GM23338 (cell line): ENCODE measurements around the gene ATP10A. TPM values are rescaled to one million over a fixed set of nuclear protein-coding genes. Genes with fewer than 3 reads are reported as not detected.

ENCODE experiments used
- ATAC-seq: fragments of 200-7000 bp; cut with Tn5 transposase; 3 replicates; pipeline ENCODE4 v1.9.1; 2020
- DNase-seq: peaks from one replicate; pipeline ENCODE4 v3.0.0-alpha.2; 2015; ENCODE audit warnings: low spot score
- H2AFZ ChIP-seq: fragments of 200-600 bp; sonication (generic); 2 replicates; pipeline ENCODE4 v1.8.0; 2016; ENCODE audit warnings: antibody characterized with exemption, mild to moderate bottlenecking, moderate library complexity
- H3F3A ChIP-seq: fragments of 200-600 bp; sonication (generic); replicated peaks from 2 replicates; pipeline ENCODE4 v1.8.0; 2017; ENCODE audit warnings: antibody characterized with exemption, mixed run types, low read depth
- H3K27ac ChIP-seq: fragments of 200-600 bp; sonication (generic); 2 replicates; pipeline ENCODE4 v1.6.1; 2016; ENCODE audit warnings: low read depth
- H3K27me3 ChIP-seq: fragments of 200-600 bp; sonication (generic); 2 replicates; pipeline ENCODE4 v1.8.0; 2016; ENCODE audit warnings: mild to moderate bottlenecking, mixed run types, moderate library complexity; ENCODE audit not compliant: insufficient read depth
- H3K36me3 ChIP-seq: fragments of 200-600 bp; sonication (generic); 2 replicates; pipeline ENCODE4 v1.8.0; 2016; ENCODE audit warnings: mild to moderate bottlenecking; ENCODE audit not compliant: insufficient read depth
- H3K4me1 ChIP-seq: fragments of 200-600 bp; sonication (generic); 2 replicates; pipeline ENCODE4 v1.8.0; 2016; ENCODE audit warnings: mild to moderate bottlenecking, moderate library complexity; ENCODE audit not compliant: insufficient read depth
- H3K4me2 ChIP-seq: fragments of 200-600 bp; sonication (generic); 2 replicates; pipeline ENCODE4 v1.7.1; 2017; ENCODE audit warnings: mixed run types
- H3K4me3 ChIP-seq: fragments of 200-600 bp; sonication (generic); 2 replicates; pipeline ENCODE4 v1.6.1; 2016; ENCODE audit warnings: mixed run types
- H3K79me2 ChIP-seq: fragments of 200-600 bp; sonication (generic); replicated peaks from 2 replicates; pipeline ENCODE4 v1.8.0; 2017; ENCODE audit warnings: mild to moderate bottlenecking; ENCODE audit not compliant: insufficient read depth
- H3K9me2 ChIP-seq: fragments of 200-600 bp; sonication (generic); 2 replicates; pipeline ENCODE4 v1.8.0; 2017; ENCODE audit not compliant: insufficient read depth
- H4K20me1 ChIP-seq: fragments of 200-600 bp; sonication (generic); replicated peaks from 2 replicates; pipeline ENCODE4 v1.8.0; 2017; ENCODE audit warnings: mild to moderate bottlenecking; ENCODE audit not compliant: insufficient read depth
- H3K27ac Mint-ChIP-seq: 2 replicates; pipeline ENCODE4 v1.8.0; 2020; ENCODE audit warnings: inconsistent platforms, mild to moderate bottlenecking, moderate library complexity, mixed read lengths
- H3K27me3 Mint-ChIP-seq: 3 replicates; pipeline ENCODE4 v1.8.0; 2022; ENCODE audit warnings: low read depth, mild to moderate bottlenecking, moderate library complexity, mixed read lengths, inconsistent platforms; ENCODE audit not compliant: insufficient read depth, poor library complexity
- H3K36me3 Mint-ChIP-seq: 3 replicates; pipeline ENCODE4 v1.8.0; 2021; ENCODE audit warnings: low read depth, mild to moderate bottlenecking, inconsistent platforms, moderate library complexity, mixed read lengths
- H3K4me1 Mint-ChIP-seq: 3 replicates; pipeline ENCODE4 v1.8.0; 2020; ENCODE audit warnings: mild to moderate bottlenecking, inconsistent platforms, mixed read lengths
- H3K4me3 Mint-ChIP-seq: 3 replicates; pipeline ENCODE4 v1.8.0; 2021; ENCODE audit warnings: moderate library complexity, mild to moderate bottlenecking, inconsistent platforms, mixed read lengths
- H3K9me3 Mint-ChIP-seq: 3 replicates; pipeline ENCODE4 v1.8.0; 2020; ENCODE audit warnings: moderate library complexity, mild to moderate bottlenecking, inconsistent platforms, mixed read lengths
- CREB1 ChIP-seq: fragments of 250-450 bp; sonication (Bioruptor Pico); IDR thresholded peaks from 2 replicates; pipeline ENCODE4 v1.5.0; 2020; ENCODE audit warnings: low read depth, mild to moderate bottlenecking, moderate library complexity
- EZH2 ChIP-seq: fragments of 200-600 bp; sonication (generic); IDR thresholded peaks from one replicate; pipeline ENCODE4 v1.8.0; 2017; ENCODE audit warnings: antibody characterized with exemption, mild to moderate bottlenecking, low read depth; ENCODE audit not compliant: unreplicated experiment
- EZH2phosphoT487 ChIP-seq: fragments of 200-600 bp; sonication (generic); IDR thresholded peaks from one replicate; pipeline ENCODE4 v1.8.1; 2018; ENCODE audit warnings: antibody characterized with exemption; ENCODE audit not compliant: unreplicated experiment
- JUNB ChIP-seq: IDR thresholded peaks from one replicate; pipeline ENCODE4 v1.6.1; 2016; ENCODE audit warnings: antibody characterized with exemption; ENCODE audit not compliant: unreplicated experiment
- NANOG ChIP-seq: IDR thresholded peaks from 2 replicates; pipeline ENCODE4 v1.6.1; 2016; ENCODE audit warnings: antibody characterized with exemption, borderline replicate concordance
- POLR2AphosphoS5 ChIP-seq: IDR thresholded peaks from 2 replicates; pipeline ENCODE4 v1.6.1; 2016; ENCODE audit warnings: antibody characterized with exemption, low read depth
- STAT1 ChIP-seq: IDR thresholded peaks from one replicate; pipeline ENCODE4 v1.6.1; 2016; ENCODE audit warnings: antibody characterized with exemption; ENCODE audit not compliant: unreplicated experiment
- ZNF114 ChIP-seq: fragments of 250-450 bp; sonication (Bioruptor Pico); IDR thresholded peaks from 2 replicates; pipeline ENCODE4 v1.5.0; 2020; ENCODE audit warnings: mild to moderate bottlenecking, moderate library complexity
- ZNF331 ChIP-seq: fragments of 250-450 bp; sonication (Bioruptor Pico); IDR thresholded peaks from 2 replicates; pipeline ENCODE4 v1.5.0; 2020; ENCODE audit warnings: low read depth, mild to moderate bottlenecking, moderate library complexity
- polyA plus RNA-seq: library from polyadenylated mRNA; unstranded; fragments of >200 nt; fragmentation: Nextera tagmentation; extraction: Ambion mirVana; gene quantifications from 2 replicates; pipeline ENCODE4 v1.2.1, GENCODE V29; 2016
- total RNA-seq: library from RNA; depleted of rRNA; stranded (reverse); fragments of >200 nt; shearing (Covaris generic); gene quantifications from 2 replicates; pipeline ENCODE4 v1.2.3, GENCODE V29; 2014
- TF ChIP-seq, protein P1 (sequence below): IDR thresholded peaks from 2 replicates; pipeline ENCODE4 v1.6.1; 2016; ENCODE audit warnings: antibody characterized with exemption
- TF ChIP-seq, protein P2 (sequence below): IDR thresholded peaks from one replicate; pipeline ENCODE4 v1.6.1; 2018; ENCODE audit warnings: antibody characterized with exemption; ENCODE audit not compliant: unreplicated experiment
- TF ChIP-seq, protein P3 (sequence below), 2 experiments: fragments of 200-600 bp in 1 of 2; sonication (generic) in 1 of 2; conservative IDR thresholded peaks; 2 replicates each; pipeline versions ENCODE4 v1.5.1 to v1.6.1; 2016 to 2017; ENCODE audit warnings: antibody characterized with exemption in 2 of 2, low read depth in 2 of 2, mild to moderate bottlenecking in 2 of 2, moderate library complexity in 1 of 2
- TF ChIP-seq, protein P4 (sequence below): fragments of 250-450 bp; sonication (Bioruptor Pico); IDR thresholded peaks from 2 replicates; pipeline ENCODE4 v1.5.0; 2020; ENCODE audit warnings: mild to moderate bottlenecking, moderate library complexity

The ATP10A gene
- total and polyA plus RNA-seq, 2 experiments from 2014 or later = 0.36 to 5.6 TPM

DNA sequence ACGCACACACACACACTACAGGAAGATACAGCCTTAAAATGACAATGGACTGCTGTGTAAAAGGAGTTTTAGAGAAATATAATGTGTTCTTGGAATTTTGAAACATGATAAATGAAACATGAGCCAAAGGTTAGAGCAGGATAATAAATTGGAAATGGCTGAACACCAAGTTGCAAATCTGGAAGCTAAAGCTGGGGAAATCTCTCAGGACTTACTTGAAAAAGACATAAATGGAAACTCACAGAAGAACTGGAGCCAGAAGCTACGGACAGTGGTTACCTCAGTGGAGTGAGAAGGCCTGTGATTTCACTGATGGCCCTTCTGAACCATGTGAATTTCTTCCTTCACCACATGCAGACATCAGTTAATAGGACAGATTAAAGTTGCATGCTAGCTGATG is 37.3 kb upstream of the ATP10A start:
- ATAC-seq = no peak

More for the DNA sequence above, 37.3 kb upstream of the ATP10A start:
- no peaks in the 10 kb centered on the region for H3K79me2 ChIP-seq
- H3K4me3 ChIP-seq = no peak overlapping the region
- H3K27ac Mint-ChIP-seq = no peak overlapping the region
- no peaks in the 10 kb centered on the region for H3K27me3 ChIP-seq
- H3K9me3 Mint-ChIP-seq = no peaks in the 10 kb centered on the region
- H3K27ac ChIP-seq = no peak overlapping the region
- no peak overlapping the region for H3K4me3 Mint-ChIP-seq
- H3K36me3 Mint-ChIP-seq = no peaks in the 10 kb centered on the region
- H3K4me1 ChIP-seq = no peaks in the 10 kb centered on the region
- DNase-seq = no peak
- H3K36me3 ChIP-seq = no peaks in the 10 kb centered on the region
- no peaks in the 10 kb centered on the region for H4K20me1 ChIP-seq
- H2AFZ ChIP-seq = no peak overlapping the region
- H3K4me1 Mint-ChIP-seq = peaks cover 8% of the 10 kb centered on the region
- H3F3A ChIP-seq = no peaks in the 10 kb centered on the region
- TF ChIP-seq ZNF114 (CRISPR knock-in tag) (no peak), EZH2phosphoT487 (no peak), JUNB (no peak), STAT1 (no peak), NANOG (no peak), CREB1 (CRISPR knock-in tag) (no peak), EZH2 (no peak), ZNF331 (no peak), POLR2AphosphoS5 (no peak)
- TF ChIP-seq, protein P1, sequence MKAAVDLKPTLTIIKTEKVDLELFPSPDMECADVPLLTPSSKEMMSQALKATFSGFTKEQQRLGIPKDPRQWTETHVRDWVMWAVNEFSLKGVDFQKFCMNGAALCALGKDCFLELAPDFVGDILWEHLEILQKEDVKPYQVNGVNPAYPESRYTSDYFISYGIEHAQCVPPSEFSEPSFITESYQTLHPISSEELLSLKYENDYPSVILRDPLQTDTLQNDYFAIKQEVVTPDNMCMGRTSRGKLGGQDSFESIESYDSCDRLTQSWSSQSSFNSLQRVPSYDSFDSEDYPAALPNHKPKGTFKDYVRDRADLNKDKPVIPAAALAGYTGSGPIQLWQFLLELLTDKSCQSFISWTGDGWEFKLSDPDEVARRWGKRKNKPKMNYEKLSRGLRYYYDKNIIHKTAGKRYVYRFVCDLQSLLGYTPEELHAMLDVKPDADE = no peak
- TF ChIP-seq, protein P2, sequence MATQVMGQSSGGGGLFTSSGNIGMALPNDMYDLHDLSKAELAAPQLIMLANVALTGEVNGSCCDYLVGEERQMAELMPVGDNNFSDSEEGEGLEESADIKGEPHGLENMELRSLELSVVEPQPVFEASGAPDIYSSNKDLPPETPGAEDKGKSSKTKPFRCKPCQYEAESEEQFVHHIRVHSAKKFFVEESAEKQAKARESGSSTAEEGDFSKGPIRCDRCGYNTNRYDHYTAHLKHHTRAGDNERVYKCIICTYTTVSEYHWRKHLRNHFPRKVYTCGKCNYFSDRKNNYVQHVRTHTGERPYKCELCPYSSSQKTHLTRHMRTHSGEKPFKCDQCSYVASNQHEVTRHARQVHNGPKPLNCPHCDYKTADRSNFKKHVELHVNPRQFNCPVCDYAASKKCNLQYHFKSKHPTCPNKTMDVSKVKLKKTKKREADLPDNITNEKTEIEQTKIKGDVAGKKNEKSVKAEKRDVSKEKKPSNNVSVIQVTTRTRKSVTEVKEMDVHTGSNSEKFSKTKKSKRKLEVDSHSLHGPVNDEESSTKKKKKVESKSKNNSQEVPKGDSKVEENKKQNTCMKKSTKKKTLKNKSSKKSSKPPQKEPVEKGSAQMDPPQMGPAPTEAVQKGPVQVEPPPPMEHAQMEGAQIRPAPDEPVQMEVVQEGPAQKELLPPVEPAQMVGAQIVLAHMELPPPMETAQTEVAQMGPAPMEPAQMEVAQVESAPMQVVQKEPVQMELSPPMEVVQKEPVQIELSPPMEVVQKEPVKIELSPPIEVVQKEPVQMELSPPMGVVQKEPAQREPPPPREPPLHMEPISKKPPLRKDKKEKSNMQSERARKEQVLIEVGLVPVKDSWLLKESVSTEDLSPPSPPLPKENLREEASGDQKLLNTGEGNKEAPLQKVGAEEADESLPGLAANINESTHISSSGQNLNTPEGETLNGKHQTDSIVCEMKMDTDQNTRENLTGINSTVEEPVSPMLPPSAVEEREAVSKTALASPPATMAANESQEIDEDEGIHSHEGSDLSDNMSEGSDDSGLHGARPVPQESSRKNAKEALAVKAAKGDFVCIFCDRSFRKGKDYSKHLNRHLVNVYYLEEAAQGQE = no peak
- TF ChIP-seq, protein P3, sequence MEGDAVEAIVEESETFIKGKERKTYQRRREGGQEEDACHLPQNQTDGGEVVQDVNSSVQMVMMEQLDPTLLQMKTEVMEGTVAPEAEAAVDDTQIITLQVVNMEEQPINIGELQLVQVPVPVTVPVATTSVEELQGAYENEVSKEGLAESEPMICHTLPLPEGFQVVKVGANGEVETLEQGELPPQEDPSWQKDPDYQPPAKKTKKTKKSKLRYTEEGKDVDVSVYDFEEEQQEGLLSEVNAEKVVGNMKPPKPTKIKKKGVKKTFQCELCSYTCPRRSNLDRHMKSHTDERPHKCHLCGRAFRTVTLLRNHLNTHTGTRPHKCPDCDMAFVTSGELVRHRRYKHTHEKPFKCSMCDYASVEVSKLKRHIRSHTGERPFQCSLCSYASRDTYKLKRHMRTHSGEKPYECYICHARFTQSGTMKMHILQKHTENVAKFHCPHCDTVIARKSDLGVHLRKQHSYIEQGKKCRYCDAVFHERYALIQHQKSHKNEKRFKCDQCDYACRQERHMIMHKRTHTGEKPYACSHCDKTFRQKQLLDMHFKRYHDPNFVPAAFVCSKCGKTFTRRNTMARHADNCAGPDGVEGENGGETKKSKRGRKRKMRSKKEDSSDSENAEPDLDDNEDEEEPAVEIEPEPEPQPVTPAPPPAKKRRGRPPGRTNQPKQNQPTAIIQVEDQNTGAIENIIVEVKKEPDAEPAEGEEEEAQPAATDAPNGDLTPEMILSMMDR (conservative IDR thresholded peaks at IDR 0.05; ENCODE audit: low read depth in 2 of 2) = no peak
- TF ChIP-seq, protein P4, sequence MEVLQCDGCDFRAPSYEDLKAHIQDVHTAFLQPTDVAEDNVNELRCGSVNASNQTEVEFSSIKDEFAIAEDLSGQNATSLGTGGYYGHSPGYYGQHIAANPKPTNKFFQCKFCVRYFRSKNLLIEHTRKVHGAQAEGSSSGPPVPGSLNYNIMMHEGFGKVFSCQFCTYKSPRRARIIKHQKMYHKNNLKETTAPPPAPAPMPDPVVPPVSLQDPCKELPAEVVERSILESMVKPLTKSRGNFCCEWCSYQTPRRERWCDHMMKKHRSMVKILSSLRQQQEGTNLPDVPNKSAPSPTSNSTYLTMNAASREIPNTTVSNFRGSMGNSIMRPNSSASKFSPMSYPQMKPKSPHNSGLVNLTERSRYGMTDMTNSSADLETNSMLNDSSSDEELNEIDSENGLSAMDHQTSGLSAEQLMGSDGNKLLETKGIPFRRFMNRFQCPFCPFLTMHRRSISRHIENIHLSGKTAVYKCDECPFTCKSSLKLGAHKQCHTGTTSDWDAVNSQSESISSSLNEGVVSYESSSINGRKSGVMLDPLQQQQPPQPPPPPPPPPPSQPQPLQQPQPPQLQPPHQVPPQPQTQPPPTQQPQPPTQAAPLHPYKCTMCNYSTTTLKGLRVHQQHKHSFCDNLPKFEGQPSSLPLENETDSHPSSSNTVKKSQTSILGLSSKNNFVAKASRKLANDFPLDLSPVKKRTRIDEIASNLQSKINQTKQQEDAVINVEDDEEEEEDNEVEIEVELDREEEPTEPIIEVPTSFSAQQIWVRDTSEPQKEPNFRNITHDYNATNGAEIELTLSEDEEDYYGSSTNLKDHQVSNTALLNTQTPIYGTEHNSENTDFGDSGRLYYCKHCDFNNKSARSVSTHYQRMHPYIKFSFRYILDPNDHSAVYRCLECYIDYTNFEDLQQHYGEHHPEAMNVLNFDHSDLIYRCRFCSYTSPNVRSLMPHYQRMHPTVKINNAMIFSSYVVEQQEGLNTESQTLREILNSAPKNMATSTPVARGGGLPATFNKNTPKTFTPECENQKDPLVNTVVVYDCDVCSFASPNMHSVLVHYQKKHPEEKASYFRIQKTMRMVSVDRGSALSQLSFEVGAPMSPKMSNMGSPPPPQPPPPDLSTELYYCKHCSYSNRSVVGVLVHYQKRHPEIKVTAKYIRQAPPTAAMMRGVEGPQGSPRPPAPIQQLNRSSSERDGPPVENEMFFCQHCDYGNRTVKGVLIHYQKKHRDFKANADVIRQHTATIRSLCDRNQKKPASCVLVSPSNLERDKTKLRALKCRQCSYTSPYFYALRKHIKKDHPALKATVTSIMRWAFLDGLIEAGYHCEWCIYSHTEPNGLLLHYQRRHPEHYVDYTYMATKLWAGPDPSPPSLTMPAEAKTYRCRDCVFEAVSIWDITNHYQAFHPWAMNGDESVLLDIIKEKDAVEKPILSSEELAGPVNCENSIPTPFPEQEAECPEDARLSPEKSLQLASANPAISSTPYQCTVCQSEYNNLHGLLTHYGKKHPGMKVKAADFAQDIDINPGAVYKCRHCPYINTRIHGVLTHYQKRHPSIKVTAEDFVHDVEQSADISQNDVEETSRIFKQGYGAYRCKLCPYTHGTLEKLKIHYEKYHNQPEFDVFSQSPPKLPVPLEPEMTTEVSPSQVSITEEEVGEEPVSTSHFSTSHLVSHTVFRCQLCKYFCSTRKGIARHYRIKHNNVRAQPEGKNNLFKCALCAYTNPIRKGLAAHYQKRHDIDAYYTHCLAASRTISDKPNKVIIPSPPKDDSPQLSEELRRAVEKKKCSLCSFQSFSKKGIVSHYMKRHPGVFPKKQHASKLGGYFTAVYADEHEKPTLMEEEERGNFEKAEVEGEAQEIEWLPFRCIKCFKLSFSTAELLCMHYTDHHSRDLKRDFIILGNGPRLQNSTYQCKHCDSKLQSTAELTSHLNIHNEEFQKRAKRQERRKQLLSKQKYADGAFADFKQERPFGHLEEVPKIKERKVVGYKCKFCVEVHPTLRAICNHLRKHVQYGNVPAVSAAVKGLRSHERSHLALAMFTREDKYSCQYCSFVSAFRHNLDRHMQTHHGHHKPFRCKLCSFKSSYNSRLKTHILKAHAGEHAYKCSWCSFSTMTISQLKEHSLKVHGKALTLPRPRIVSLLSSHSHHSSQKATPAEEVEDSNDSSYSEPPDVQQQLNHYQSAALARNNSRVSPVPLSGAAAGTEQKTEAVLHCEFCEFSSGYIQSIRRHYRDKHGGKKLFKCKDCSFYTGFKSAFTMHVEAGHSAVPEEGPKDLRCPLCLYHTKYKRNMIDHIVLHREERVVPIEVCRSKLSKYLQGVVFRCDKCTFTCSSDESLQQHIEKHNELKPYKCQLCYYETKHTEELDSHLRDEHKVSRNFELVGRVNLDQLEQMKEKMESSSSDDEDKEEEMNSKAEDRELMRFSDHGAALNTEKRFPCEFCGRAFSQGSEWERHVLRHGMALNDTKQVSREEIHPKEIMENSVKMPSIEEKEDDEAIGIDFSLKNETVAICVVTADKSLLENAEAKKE = no peak
- H3K27me3 Mint-ChIP-seq = no peaks in the 10 kb centered on the region
- H3K9me2 ChIP-seq = 0 out of 2 replicates have a peak, but pooled peaks cover 5% of the 10 kb centered on the region
- H3K4me2 ChIP-seq = no peak overlapping the region
